GM10266 (cell line): ENCODE results near the gene STXBP1.
"Not testable (repeated sequence)": the region's sequence is repeated elsewhere in the genome, so short reads cannot be mapped to it uniquely, and the experiment has no call there.

Experiments
- DNase-seq: peaks from one replicate; pipeline ENCODE4 v3.0.0; 2012; ENCODE audit errors: extremely low spot score
- CTCF ChIP-seq: IDR thresholded peaks from 2 replicates; pipeline ENCODE4 v1.5.1; 2012; ENCODE audit warnings: mild to moderate bottlenecking, low read depth; ENCODE audit not compliant: control insufficient read depth, insufficient read depth; ENCODE audit errors: missing control alignments

The STXBP1 gene

GRCh38 chr9:127608104-127608966 is 3.7 kb upstream of the STXBP1 start:
- no peak for TF ChIP-seq CTCF
- peak; percentile 86 for DNase-seq

GRCh38 chr9:127611603-127611898 is 526 bp upstream of the STXBP1 start:
- no peak for DNase-seq
- no peak for TF ChIP-seq CTCF

GRCh38 chr9:127612939-127613582 is 984 bp downstream of the STXBP1 start:
- TF ChIP-seq CTCF = no peak
- DNase-seq = peak; percentile 30

- no peak for DNase-seq
- TF ChIP-seq CTCF = no peak
Observed at GRCh38 chr9:127613583-127613954, 1.5 kb downstream of the STXBP1 start.

GRCh38 chr9:127614961-127615360 is 2.9 kb downstream of the STXBP1 start:
- no peak for DNase-seq

GRCh38 chr9:127621339-127621970 is 9.4 kb downstream of the STXBP1 start:
- DNase-seq = not testable (repeated sequence)

More at GRCh38 chr9:127614961-127615360, 2.9 kb downstream of the STXBP1 start:
- TF ChIP-seq CTCF = no peak

- TF ChIP-seq CTCF = no peak
- DNase-seq = no peak
Observed at GRCh38 chr9:127626752-127627493, 14.8 kb downstream of the STXBP1 start.
